Activated naive CD8-positive, alpha-beta T cell treated with anti-CD3 and anti-CD28 coated beads, Interleukin-2, amount 10 ng/mL, durations not matched to agents 7 days and 5 days (primary cell): Measurements from ENCODE around the gene SFMBT1. TPM values are rescaled to one million over a fixed set of nuclear protein-coding genes. Genes with fewer than 3 reads are reported as not detected.
A peak's percentile ranks its signal among the peaks of the same experiment; 100 is the strongest.

Experiments
- ATAC-seq: fragments of 150-1000 bp; cut with Tn5 transposase; one replicate; pipeline ENCODE4 v1.10.0; 2021; ENCODE audit warnings: low read depth, moderate library complexity
- POLR2A ChIA-PET: fragments of 350-600 bp; sonication (Branson Sonifier 250); formaldehyde crosslinking; loops from one replicate; lab custom pipeline; 2021; ENCODE audit warnings: antibody characterized with exemption; lab: Charles Lee
- DNase-seq: peaks from one replicate; pipeline ENCODE4 v3.0.0; 2021
- H3K27ac Mint-ChIP-seq: one replicate; pipeline ENCODE4 v1.8.0; 2022; ENCODE audit warnings: mild to moderate bottlenecking, mixed read lengths
- H3K27me3 Mint-ChIP-seq: one replicate; pipeline ENCODE4 v1.8.0; 2022; ENCODE audit warnings: mild to moderate bottlenecking, moderate library complexity, mixed read lengths
- H3K36me3 Mint-ChIP-seq: one replicate; pipeline ENCODE4 v1.8.0; 2021; ENCODE audit warnings: mild to moderate bottlenecking, mixed read lengths
- H3K4me1 Mint-ChIP-seq: one replicate; pipeline ENCODE4 v1.8.0; 2021; ENCODE audit warnings: mixed read lengths
- H3K4me3 Mint-ChIP-seq: one replicate; pipeline ENCODE4 v1.8.0; 2022; ENCODE audit warnings: mild to moderate bottlenecking, moderate library complexity, mixed read lengths
- H3K9me3 Mint-ChIP-seq: one replicate; pipeline ENCODE4 v1.8.0; 2021; ENCODE audit warnings: mixed read lengths
- total RNA-seq, 2 experiments: library from RNA; stranded (reverse); gene quantifications; one replicate each; pipeline ENCODE4 v1.2.3, GENCODE V29; 2021

Gene SFMBT1
- total RNA-seq, 2 experiments from 2014 or later: 29.5 to 30.8 TPM

DNA sequence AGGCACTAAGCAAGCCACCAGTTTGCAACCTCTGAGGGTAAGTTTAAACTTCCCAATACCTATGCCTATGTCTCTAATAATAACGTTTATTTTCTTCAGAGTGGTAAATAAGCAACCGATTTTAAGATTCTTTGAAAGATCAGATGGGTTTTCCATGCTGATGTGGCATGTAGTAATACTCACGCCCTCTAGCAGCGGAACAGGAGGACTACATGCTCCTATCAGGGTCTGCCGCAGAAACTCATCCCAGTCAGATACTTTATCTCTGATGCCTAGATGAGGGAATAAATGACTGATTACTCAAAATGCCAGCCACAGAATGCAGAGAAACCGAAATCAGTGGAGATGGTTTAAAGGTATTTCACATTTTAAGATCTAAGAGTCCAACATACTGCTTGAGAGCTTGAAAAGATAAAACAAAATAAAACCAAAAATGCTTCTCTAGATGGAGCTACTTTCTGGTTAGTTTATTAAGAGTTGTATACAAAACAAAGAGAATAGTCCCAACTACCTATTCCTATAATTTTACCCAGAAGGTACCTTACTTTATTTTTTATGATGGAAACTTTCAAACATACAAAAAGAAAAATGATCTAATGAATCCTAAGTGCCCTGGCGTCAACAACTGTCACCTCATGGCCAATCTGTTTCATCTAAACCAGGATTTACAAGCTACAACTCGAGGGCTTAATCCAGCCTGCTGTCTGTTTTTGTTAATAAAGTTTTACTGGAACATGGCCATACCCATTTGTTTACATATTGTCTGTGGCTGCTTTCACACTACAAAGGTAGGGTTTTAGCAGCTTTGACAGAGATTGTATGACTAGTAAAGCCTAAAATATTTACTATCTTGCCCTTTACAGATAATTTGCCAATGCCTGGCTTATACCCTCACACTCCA lies 111.0 kb downstream of the SFMBT1 start:
- Mint-ChIP-seq H3K9me3 (no peaks in the 10 kb centered on the region), H3K4me1 (peaks cover 6% of the 10 kb centered on the region), H3K4me3 (no peak overlapping the region), H3K27ac (no peak overlapping the region), H3K36me3 (peaks cover 2% of the 10 kb centered on the region), H3K27me3 (no peaks in the 10 kb centered on the region)
- POLR2A ChIA-PET: no interaction called here
- DNase-seq (no peak), ATAC-seq (peak; percentile 91)

DNA sequence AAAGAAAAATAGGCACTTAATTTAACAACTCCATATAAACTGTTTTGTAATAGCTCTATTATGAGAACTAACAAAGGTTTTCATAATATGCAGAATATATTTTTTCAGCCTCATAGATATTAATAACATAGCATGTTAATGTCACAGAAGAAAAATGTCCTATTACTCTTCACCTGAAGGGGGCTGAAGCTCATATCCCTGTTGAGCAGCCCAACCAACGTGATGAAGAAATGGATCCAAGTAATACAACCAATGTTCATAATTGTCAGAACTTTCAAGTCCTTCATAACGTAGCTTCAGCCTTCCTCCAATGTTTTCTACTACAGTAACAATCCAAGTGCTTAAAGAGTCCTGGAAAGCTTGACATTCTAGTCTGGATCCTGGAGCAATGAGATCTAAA lies 114.0 kb downstream of the SFMBT1 start:
- POLR2A ChIA-PET: no interaction called here
- Mint-ChIP-seq H3K27ac (no peak overlapping the region), H3K27me3 (no peaks in the 10 kb centered on the region), H3K9me3 (no peaks in the 10 kb centered on the region), H3K4me1 (peaks cover 8% of the 10 kb centered on the region), H3K4me3 (no peak overlapping the region), H3K36me3 (peaks cover 11% of the 10 kb centered on the region)
- DNase-seq: no peak
- no peak for ATAC-seq

DNA sequence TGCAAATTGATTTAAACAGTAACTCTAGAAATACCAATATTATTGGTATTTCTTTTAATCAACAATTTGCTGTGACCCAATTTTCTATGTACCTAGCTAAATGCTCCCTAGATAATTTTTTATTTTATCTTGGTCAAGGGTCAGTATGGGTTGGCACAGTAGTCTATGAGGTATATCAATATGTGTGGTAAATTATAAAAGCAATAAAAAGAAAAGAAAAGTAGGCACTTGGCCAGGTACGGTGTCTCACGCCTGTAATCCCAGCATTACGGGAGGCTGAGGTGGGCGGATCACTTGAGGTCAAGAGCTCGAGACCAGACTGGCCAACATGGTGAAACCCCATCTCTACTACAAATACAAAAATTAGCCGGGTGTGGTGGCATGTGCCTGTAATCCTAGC lies 114.5 kb downstream of the SFMBT1 start:
- no peak overlapping the region for H3K4me3 Mint-ChIP-seq
- no peaks in the 10 kb centered on the region for H3K27me3 Mint-ChIP-seq
- POLR2A ChIA-PET: no interaction called here
- H3K36me3 Mint-ChIP-seq: peaks cover 13% of the 10 kb centered on the region
- H3K4me1 Mint-ChIP-seq: peaks cover 11% of the 10 kb centered on the region
- ATAC-seq: no peak
- DNase-seq: no peak
- no peak overlapping the region for H3K27ac Mint-ChIP-seq
- no peaks in the 10 kb centered on the region for H3K9me3 Mint-ChIP-seq

DNA sequence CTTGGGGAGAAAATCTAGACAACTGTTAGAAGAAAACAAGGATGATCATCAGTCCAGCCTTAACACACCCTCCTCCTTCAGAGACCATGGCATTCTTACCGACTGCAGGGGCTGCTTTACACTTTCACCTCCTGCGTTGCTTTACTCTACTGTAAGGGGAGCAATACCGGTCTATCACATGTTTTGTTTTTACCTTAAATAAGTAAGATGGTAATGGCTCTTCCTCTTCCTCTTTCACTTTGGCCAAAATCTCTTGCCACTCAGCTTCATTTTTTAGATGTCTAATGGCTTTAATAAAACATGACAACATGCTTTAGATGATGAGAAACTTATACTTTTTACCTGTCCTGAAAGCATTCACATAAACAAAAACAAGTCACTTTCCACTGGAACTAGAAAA lies 115.1 kb downstream of the SFMBT1 start:
- Mint-ChIP-seq H3K4me3 (no peak overlapping the region), H3K36me3 (peaks cover 13% of the 10 kb centered on the region), H3K9me3 (no peaks in the 10 kb centered on the region), H3K4me1 (peaks cover 17% of the 10 kb centered on the region), H3K27ac (no peak overlapping the region), H3K27me3 (no peaks in the 10 kb centered on the region)
- POLR2A ChIA-PET: no interaction called here
- DNase-seq: no peak
- ATAC-seq: no peak

DNA sequence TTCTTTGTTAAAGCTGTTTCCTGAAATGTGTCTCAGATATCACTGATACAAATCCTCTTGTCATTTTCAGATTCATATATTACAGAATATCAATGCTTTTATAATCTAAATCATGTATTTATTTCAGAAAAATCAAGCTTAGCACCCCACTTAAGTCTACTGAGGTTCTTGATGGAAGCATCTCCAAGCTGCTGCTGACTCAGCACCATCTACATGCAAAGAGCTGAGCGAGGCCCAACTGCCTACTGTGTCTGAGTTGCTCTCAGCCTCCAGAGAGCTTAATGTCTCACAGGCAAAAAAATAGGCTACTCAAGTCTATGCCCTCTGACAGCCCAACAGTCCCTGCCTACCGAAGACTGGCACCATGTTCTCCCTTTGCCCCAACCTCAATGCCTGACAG lies 119.3 kb downstream of the SFMBT1 start:
- DNase-seq (no peak), ATAC-seq (no peak)
- Mint-ChIP-seq H3K4me3 (no peak overlapping the region), H3K4me1 (peaks cover 31% of the 10 kb centered on the region), H3K36me3 (peaks cover 29% of the 10 kb centered on the region), H3K27me3 (no peaks in the 10 kb centered on the region), H3K27ac (no peak overlapping the region), H3K9me3 (no peaks in the 10 kb centered on the region)
- POLR2A ChIA-PET: interaction anchor here (1.4 kb wide), 1 partner anchor 119 kb away, joined by 3 read pairs; the partner anchor contains the start of gene SFMBT1

DNA sequence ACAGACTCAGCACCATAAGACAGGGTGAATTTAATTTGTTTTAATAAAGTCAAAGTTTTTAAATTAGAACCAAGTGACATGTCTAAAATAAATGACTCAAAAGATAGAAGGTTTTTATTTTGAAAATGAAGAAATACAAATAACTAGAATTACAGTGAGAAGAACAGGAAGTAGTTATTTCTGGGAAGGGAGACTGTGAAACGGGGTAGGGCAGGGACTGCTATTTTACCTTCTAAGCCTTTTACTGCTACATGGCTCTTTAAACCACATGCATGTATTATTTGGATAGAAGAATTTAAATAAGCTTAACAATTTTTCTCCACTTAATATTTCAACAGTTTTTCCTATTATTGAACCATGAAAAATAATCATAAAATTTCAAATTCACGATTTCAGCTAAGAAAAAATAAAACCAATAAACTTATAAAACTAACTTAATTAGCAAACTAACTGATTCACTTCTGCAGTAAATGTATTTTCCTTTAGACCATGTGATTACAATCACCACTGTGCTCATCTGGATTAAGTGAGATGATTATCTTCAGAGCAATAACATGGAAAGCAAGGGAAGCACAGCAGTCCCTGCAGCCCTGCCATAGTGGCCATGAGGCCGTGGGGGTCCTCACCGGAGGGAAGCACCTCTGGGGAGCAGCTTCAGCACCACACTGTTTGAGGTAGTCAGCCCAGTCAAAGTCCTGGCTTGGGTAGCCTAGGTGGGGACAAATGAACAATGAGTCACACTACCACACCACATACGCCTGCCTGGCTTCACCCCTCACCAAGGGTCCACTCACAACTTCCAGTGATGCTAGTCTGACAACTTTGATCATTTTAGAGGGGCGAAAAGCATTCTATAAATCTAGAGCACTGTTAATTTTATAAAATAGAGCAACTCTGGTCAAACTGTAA lies 120.2 kb downstream of the SFMBT1 start:
- no peak for DNase-seq
- POLR2A ChIA-PET: interaction anchor here (1.4 kb wide), 1 partner anchor 120 kb away, joined by 3 read pairs; the partner anchor contains the start of gene SFMBT1
- peaks cover 34% of the 10 kb centered on the region for H3K4me1 Mint-ChIP-seq
- peak overlapping the region; percentile 48 for H3K27ac Mint-ChIP-seq
- peaks cover 29% of the 10 kb centered on the region for H3K36me3 Mint-ChIP-seq
- H3K27me3 Mint-ChIP-seq: no peaks in the 10 kb centered on the region
- peak; percentile 66 for ATAC-seq
- H3K9me3 Mint-ChIP-seq: no peaks in the 10 kb centered on the region
- peak overlapping the region; percentile 42 for H3K4me3 Mint-ChIP-seq

DNA sequence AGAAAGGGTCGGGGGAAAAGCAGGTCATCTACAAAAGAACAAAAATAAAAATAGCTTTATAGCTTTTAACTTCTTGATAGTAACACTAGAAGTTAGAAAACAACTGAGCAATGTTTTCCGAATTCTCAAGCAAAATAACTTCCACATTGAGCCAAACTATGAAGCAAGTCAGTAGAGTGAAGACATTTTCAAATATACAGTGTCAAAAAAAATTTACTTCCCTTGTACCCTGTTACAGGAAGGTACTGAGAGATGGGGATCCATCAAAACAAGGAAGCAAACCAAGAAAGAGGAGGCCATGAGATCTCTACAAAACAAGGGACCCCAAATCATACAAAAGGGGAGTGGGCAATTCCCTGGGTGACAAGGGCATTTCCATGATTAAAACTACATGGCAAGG lies 121.9 kb downstream of the SFMBT1 start:
- Mint-ChIP-seq H3K4me1 (peaks cover 34% of the 10 kb centered on the region), H3K9me3 (no peaks in the 10 kb centered on the region), H3K27me3 (no peaks in the 10 kb centered on the region), H3K36me3 (peaks cover 29% of the 10 kb centered on the region), H3K4me3 (no peak overlapping the region), H3K27ac (no peak overlapping the region)
- ATAC-seq (no peak), DNase-seq (no peak)
- POLR2A ChIA-PET: no interaction called here

DNA sequence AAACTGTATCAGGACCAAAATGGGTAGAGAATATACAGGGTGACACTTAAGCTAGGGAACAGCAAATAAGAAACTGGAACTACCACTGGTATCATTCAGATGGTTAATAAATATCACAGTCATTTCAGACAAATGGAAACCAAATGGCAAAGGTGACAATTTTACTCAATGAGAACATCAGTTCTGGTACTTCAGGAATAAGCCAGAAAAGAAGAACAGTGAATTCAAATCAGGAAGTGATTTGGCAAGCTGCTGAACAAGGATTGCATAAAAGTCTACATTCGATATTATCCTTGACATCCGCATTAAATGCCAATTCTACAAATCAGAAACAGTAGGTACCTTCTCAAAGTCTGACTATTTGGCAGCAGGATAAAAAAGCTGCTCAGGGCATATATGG lies 125.0 kb downstream of the SFMBT1 start:
- POLR2A ChIA-PET: no interaction called here
- Mint-ChIP-seq H3K4me1 (peaks cover 24% of the 10 kb centered on the region), H3K27ac (peak overlapping the region; percentile 8), H3K4me3 (no peak overlapping the region), H3K27me3 (no peaks in the 10 kb centered on the region), H3K36me3 (peaks cover 35% of the 10 kb centered on the region), H3K9me3 (no peaks in the 10 kb centered on the region)
- ATAC-seq (no peak), DNase-seq (no peak)

DNA sequence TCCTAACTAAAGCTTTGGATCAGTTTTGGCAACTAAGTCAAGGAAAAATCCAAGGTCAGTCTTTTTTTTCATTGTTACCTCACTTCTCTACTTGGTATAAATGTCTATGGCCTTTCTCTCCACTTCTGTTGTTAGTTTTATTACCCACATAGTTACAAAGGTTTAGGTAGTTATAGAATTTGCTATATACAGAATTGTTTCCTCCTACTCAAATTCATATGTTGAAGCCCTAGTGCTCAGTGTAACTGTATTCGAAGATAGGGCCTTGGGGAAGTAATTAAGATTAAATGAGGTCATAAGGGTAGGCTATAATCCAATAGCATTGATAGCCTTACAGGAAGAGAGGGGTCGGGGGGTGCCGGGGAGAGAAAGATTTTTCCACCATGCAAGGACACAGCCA lies 128.8 kb downstream of the SFMBT1 start:
- H3K27ac Mint-ChIP-seq: no peak overlapping the region
- POLR2A ChIA-PET: no interaction called here
- DNase-seq (no peak), ATAC-seq (no peak)
- no peak overlapping the region for H3K4me3 Mint-ChIP-seq
- H3K36me3 Mint-ChIP-seq: peaks cover 25% of the 10 kb centered on the region
- H3K9me3 Mint-ChIP-seq: no peaks in the 10 kb centered on the region
- H3K4me1 Mint-ChIP-seq: peaks cover 8% of the 10 kb centered on the region
- H3K27me3 Mint-ChIP-seq: no peaks in the 10 kb centered on the region

DNA sequence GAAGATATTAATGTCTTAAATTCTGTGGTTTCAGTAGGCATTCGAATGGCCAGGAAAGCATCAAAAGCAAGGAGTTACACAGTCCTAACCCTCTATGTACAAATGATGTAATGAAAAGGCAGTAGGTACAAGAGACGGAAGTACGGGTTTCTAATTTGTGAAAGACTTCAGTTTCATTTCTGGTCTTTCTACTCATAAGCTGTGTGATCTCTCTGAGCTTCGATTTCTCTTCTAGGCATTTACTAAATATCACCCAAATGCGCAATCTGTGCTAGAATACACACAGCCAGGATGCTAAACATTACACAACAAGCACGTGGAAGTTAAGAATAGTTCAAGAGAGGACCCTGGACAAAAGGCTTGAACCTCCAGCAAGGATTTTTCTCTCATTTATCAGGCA lies 130.6 kb downstream of the SFMBT1 start:
- ATAC-seq: no peak
- Mint-ChIP-seq H3K4me1 (no peaks in the 10 kb centered on the region), H3K27me3 (no peaks in the 10 kb centered on the region), H3K36me3 (peaks cover 28% of the 10 kb centered on the region), H3K27ac (no peak overlapping the region), H3K4me3 (no peak overlapping the region), H3K9me3 (no peaks in the 10 kb centered on the region)
- POLR2A ChIA-PET: no interaction called here
- no peak for DNase-seq

DNA sequence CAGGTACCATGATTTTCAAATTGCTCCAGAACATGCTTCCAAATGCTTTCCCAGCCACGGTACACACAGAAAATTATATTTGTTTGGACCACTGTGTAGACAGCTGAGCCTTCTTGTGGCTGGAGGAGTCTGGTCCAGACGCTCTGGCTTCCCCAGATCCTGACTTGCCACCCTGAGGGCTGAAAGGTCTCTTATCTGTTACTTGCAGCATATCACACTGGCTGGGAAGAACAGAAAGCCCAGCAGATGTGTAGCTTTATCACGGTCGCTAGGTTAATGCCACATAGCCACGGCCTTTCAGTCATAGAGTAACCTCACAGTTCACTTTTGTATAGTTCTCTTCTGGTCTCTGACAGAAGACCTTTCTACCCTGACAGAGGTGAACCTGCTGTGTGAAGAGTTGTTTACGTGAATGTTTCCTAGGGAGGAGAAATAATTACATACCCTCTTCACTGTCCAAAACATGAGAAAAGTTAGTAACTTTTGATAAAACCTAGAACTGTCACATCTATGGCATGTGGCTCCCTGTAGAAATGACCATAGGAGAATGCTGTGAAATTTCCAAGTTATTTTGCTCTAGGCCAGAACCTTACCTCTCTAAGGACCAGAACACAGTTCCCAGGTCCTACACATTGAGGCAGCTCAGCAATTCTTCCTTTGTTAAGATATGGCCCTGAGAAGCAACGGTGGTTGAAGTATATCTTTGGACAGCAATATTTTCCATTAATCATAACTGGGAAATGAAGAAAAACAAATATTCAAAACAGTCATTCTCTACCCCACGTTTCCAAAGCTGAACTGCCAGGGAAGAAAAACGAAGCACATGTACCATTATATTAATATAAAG lies 132.8 kb downstream of the SFMBT1 start:
- no peaks in the 10 kb centered on the region for H3K9me3 Mint-ChIP-seq
- no peak overlapping the region for H3K4me3 Mint-ChIP-seq
- DNase-seq (no peak), ATAC-seq (no peak)
- POLR2A ChIA-PET: no interaction called here
- H3K27ac Mint-ChIP-seq: no peak overlapping the region
- no peaks in the 10 kb centered on the region for H3K27me3 Mint-ChIP-seq
- H3K4me1 Mint-ChIP-seq: no peaks in the 10 kb centered on the region
- peaks cover 24% of the 10 kb centered on the region for H3K36me3 Mint-ChIP-seq

DNA sequence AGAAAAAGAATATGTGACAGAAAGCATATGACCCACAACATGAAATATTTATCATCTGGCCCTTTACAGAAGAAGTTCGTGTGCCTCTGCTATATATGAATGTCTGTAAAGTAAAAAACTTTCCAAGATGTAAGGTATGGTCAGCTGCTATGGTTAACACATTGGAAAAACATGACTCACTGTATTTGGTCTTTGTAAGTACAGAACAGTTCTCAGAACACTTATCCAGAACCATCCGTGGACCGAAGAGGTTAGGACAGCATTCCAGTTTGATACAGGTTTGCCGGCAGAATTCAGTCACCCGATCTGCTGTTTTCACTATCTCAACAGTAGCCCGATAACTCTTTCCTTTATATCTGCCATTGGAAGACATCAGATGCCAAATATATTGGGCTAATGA lies 135.1 kb downstream of the SFMBT1 start:
- no peak for ATAC-seq
- no peaks in the 10 kb centered on the region for H3K9me3 Mint-ChIP-seq
- H3K27me3 Mint-ChIP-seq: no peaks in the 10 kb centered on the region
- no peaks in the 10 kb centered on the region for H3K4me1 Mint-ChIP-seq
- DNase-seq: no peak
- H3K4me3 Mint-ChIP-seq: no peak overlapping the region
- H3K36me3 Mint-ChIP-seq: peaks cover 18% of the 10 kb centered on the region
- POLR2A ChIA-PET: no interaction called here
- no peak overlapping the region for H3K27ac Mint-ChIP-seq

DNA sequence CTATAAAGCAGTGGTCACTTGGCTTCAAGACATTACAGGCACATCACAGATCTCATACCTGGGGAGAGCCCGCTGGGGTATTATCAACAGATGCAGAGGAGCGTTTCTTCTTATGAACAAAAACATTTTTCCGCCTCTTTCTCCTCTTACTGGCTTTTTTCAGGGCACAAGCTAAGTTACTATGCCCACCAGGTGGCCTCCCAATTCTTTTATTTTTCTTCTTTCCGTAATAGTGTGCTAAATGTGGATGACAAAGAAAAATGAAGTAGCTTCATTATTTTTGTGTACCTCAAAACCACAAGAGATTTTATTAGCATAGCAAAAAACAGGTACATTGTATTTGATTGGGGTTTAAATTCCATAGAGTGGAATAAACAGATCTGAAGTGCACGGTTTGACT lies 138.4 kb downstream of the SFMBT1 start:
- DNase-seq: no peak
- H3K27me3 Mint-ChIP-seq: no peaks in the 10 kb centered on the region
- H3K4me1 Mint-ChIP-seq: no peaks in the 10 kb centered on the region
- H3K9me3 Mint-ChIP-seq: no peaks in the 10 kb centered on the region
- ATAC-seq: no peak
- peaks cover 19% of the 10 kb centered on the region for H3K36me3 Mint-ChIP-seq
- H3K4me3 Mint-ChIP-seq: no peak overlapping the region
- POLR2A ChIA-PET: no interaction called here
- no peak overlapping the region for H3K27ac Mint-ChIP-seq
